GM12878 (cell line): ENCODE data around the gene NBPF9. TPM values are rescaled to one million over a fixed set of nuclear protein-coding genes. Genes with fewer than 3 reads are reported as not detected.
"Not testable (repeated sequence)": the region's sequence is repeated elsewhere in the genome, so short reads cannot be mapped to it uniquely, and the experiment has no call there.

Experiments used
- ATAC-seq: fragments of 200-7000 bp; cut with Tn5 transposase; 3 replicates; pipeline ENCODE4 v1.9.1; 2020; ENCODE audit warnings: mild to moderate bottlenecking, moderate library complexity
- BruUV-seq: library from RNA; stranded (reverse); fragments of 400-500 nt; replicated peaks from 2 replicates; lab custom pipeline; 2021; lab: Mats Ljungman, UMichigan
- CTCF ChIA-PET: fragments of 300-600 bp; sonication (Branson Sonifier 250); formaldehyde crosslinking; extraction: SDS; loops from one replicate; lab custom pipeline; 2021; ENCODE audit warnings: inconsistent platforms; lab: Yijun Ruan, JAX
- POLR2A ChIA-PET: fragments of 350-600 bp; formaldehyde crosslinking; extraction: SDS; loops from one replicate; lab custom pipeline; 2021; ENCODE audit warnings: inconsistent platforms; lab: Charles Lee
- RAD21 ChIA-PET: fragments of 300-600 bp; sonication (Branson Sonifier 250); formaldehyde crosslinking; loops from one replicate; lab custom pipeline; 2023; ENCODE audit warnings: antibody characterized with exemption; ENCODE audit not compliant: unreplicated experiment; lab: Charles Lee
- SMC1A ChIA-PET: fragments of 300-600 bp; sonication (Branson Sonifier 250); formaldehyde crosslinking; loops from one replicate; lab custom pipeline; 2023; ENCODE audit not compliant: unreplicated experiment, uncharacterized antibody; lab: Charles Lee
- DNase-seq: peaks from one replicate; pipeline ENCODE4 v3.0.0-alpha.2; 2011; ENCODE audit warnings: low read depth, low spot score
- FAIRE-seq: peaks from 3 replicates; lab custom pipeline; 2011; peaks lifted over from hg19 to GRCh38; lab: Jason Lieb, UNC
- H2AFZ ChIP-seq: 2 replicates; pipeline ENCODE4 v1.6.0; 2011; ENCODE audit warnings: low read depth, low read length, control low read depth; ENCODE audit not compliant: control insufficient read depth
- H3K27ac ChIP-seq: 2 replicates; pipeline ENCODE4 v1.5.1; 2011; ENCODE audit warnings: control low read depth; ENCODE audit not compliant: control insufficient read depth, insufficient read depth
- H3K27me3 ChIP-seq, 2 experiments: replicated peaks in 1 of 2; 2 replicates each; pipeline versions ENCODE4 v1.6.0 to v1.6.1; 2011; ENCODE audit warnings: low read length in 1 of 2; ENCODE audit not compliant: control insufficient read depth in 2 of 2, insufficient read depth in 2 of 2
- H3K36me3 ChIP-seq, 2 experiments: 2 replicates each; pipeline ENCODE4 v1.5.1; 2011; ENCODE audit warnings: low read length in 1 of 2; ENCODE audit not compliant: control insufficient read depth in 2 of 2, insufficient read depth in 2 of 2
- H3K4me1 ChIP-seq: 2 replicates; pipeline ENCODE4 v1.6.1; 2011; ENCODE audit warnings: mild to moderate bottlenecking, low read length, moderate library complexity, mixed read lengths; ENCODE audit not compliant: control insufficient read depth, insufficient read depth
- H3K4me2 ChIP-seq: 2 replicates; pipeline ENCODE4 v1.6.0; 2011; ENCODE audit warnings: control low read depth; ENCODE audit not compliant: control insufficient read depth, insufficient read depth
- H3K4me3 ChIP-seq: fragments of 200-600 bp; sonication (generic); 2 replicates; pipeline ENCODE4 v1.5.1; 2016
- H3K79me2 ChIP-seq: 2 replicates; pipeline ENCODE4 v1.6.0; 2011; ENCODE audit warnings: low read length; ENCODE audit not compliant: control insufficient read depth, insufficient read depth
- H3K9ac ChIP-seq: 2 replicates; pipeline ENCODE4 v1.8.0; 2011; ENCODE audit warnings: low read length, control low read depth, mixed read lengths; ENCODE audit not compliant: control insufficient read depth, insufficient read depth
- H3K9me3 ChIP-seq: replicated peaks from 3 replicates; pipeline ENCODE4 v1.5.1; 2011; ENCODE audit warnings: mild to moderate bottlenecking, low read length; ENCODE audit not compliant: control insufficient read depth, insufficient read depth
- H4K20me1 ChIP-seq: 2 replicates; pipeline ENCODE4 v1.6.0; 2011; ENCODE audit not compliant: control insufficient read depth, insufficient read depth
- WGBS: methylation state at CpG from one replicate; pipeline ENCODE4 v1.1.6; 2016; ENCODE audit warnings: low lambda C conversion rate; ENCODE audit not compliant: insufficient replicate concordance, insufficient coverage; ENCODE audit errors: missing lambda C conversion rate; 5-methylcytosine and 5-hydroxymethylcytosine counted together
- in situ Hi-C: fragments of 300-500 bp; cut with MboI; formaldehyde crosslinking; loops from 9 replicates; pipeline ENCODE4 v1.14.3; 2018; ENCODE audit warnings: mixed read lengths
- intact Hi-C: fragments of 100-400 bp; cut with micrococcal nuclease; formaldehyde crosslinking; loops from one replicate; pipeline ENCODE4 v1.14.2; 2022; ENCODE audit not compliant: unreplicated experiment
- polyA plus RNA-seq, 11 experiments: library from polyadenylated mRNA; depleted of rRNA in 4 of 11; unstranded in 6 of 11; stranded (reverse) in 5 of 11; fragments of >200 nt; fragmentation: Nextera tagmentation in 4 of 11; fragmentation: Illumina TruSeq in 1 of 11; extraction: Ambion mirVana in 4 of 11; extraction: Trizol in 1 of 11; gene quantifications; 1 replicate in 1 of 11; 2 replicates in 10 of 11; pipeline versions ENCODE4 v1.2.1 to v1.2.3, GENCODE V29; 2011 to 2016; ENCODE audit warnings: inconsistent platforms in 2 of 11, missing spikeins in 2 of 11, low read depth in 1 of 11
- total RNA-seq, 4 experiments: library from RNA; depleted of rRNA in 3 of 4; stranded (reverse); fragments of >200 nt in 3 of 4; fragmentation: Illumina TruSeq in 1 of 4; extraction: Trizol in 1 of 4; gene quantifications; 2 replicates each; pipeline versions ENCODE4 v1.2.1 to v1.2.3, GENCODE V29; 2013 to 2021

Gene NBPF9
- total and polyA plus RNA-seq, 10 of the 15 experiments (the other 5 are each of a cell fraction or from before 2014, with no cell fraction given), result 2.0 to 16.7 (median 10.3) TPM

- H3K79me2 ChIP-seq, H3K36me3 ChIP-seq, POLR2A ChIA-PET, ATAC-seq, in situ Hi-C loops, H3K9me3 ChIP-seq, RAD21 ChIA-PET, intact Hi-C loops, H3K27me3 ChIP-seq, H4K20me1 ChIP-seq, H3K4me1 ChIP-seq, H3K4me3 ChIP-seq, FAIRE-seq, H2AFZ ChIP-seq, H3K27ac ChIP-seq, H3K4me2 ChIP-seq, BruUV-seq, SMC1A ChIA-PET, CTCF ChIA-PET, DNase-seq, H3K9ac ChIP-seq: not testable (repeated sequence)
- WGBS, result 44% methylated on average over 2 of the region's 4 CpGs
Observed at GRCh38 chr1:149043056-149043455, 60.3 kb downstream of the NBPF9 start.

GRCh38 chr1:149033916-149034315, 69.4 kb downstream of the NBPF9 start:
- H3K79me2 ChIP-seq, FAIRE-seq, H3K27ac ChIP-seq, POLR2A ChIA-PET, H3K27me3 ChIP-seq, SMC1A ChIA-PET, ATAC-seq, DNase-seq, H3K36me3 ChIP-seq, H3K4me1 ChIP-seq, RAD21 ChIA-PET, H3K4me3 ChIP-seq, CTCF ChIA-PET, H3K4me2 ChIP-seq, H4K20me1 ChIP-seq, H3K9me3 ChIP-seq, in situ Hi-C loops, BruUV-seq, H2AFZ ChIP-seq, H3K9ac ChIP-seq, intact Hi-C loops: not testable (repeated sequence)
- WGBS, result 80% methylated on average over 1 of the region's 3 CpGs

- H3K27me3 ChIP-seq, BruUV-seq, intact Hi-C loops, H3K4me3 ChIP-seq, H3K79me2 ChIP-seq, ATAC-seq, SMC1A ChIA-PET, in situ Hi-C loops, POLR2A ChIA-PET, H3K36me3 ChIP-seq, H4K20me1 ChIP-seq, H3K4me1 ChIP-seq, H3K9ac ChIP-seq, H2AFZ ChIP-seq, DNase-seq, H3K4me2 ChIP-seq, H3K9me3 ChIP-seq, RAD21 ChIA-PET, H3K27ac ChIP-seq, CTCF ChIA-PET, FAIRE-seq: not testable (repeated sequence)
- no CpG with 5 or more reads among the region's 3 CpGs for WGBS
Observed at GRCh38 chr1:149024327-149024726, 79.0 kb downstream of the NBPF9 start.

GRCh38 chr1:149018577-149018976, 84.8 kb downstream of the NBPF9 start:
- not testable (repeated sequence) for BruUV-seq

More at GRCh38 chr1:149018577-149018976, 84.8 kb downstream of the NBPF9 start:
- H3K36me3 ChIP-seq, SMC1A ChIA-PET, H3K4me3 ChIP-seq, H3K4me1 ChIP-seq, H4K20me1 ChIP-seq, CTCF ChIA-PET, H3K79me2 ChIP-seq, H3K4me2 ChIP-seq, H3K9me3 ChIP-seq, H3K27ac ChIP-seq, intact Hi-C loops, H3K27me3 ChIP-seq, DNase-seq, ATAC-seq, H3K9ac ChIP-seq, POLR2A ChIA-PET, in situ Hi-C loops, RAD21 ChIA-PET, H2AFZ ChIP-seq, FAIRE-seq: not testable (repeated sequence)
- 25% methylated on average over 2 of the region's 3 CpGs for WGBS
